PFSK-1 (cell line): ENCODE measurements around the gene TSPAN18.

ENCODE experiments used
- FOXP2 ChIP-seq: optimal IDR thresholded peaks from 2 replicates; pipeline ENCODE3; 2011; ENCODE audit warnings: borderline replicate concordance, control low read depth, inconsistent platforms; ENCODE audit not compliant: insufficient read depth; ENCODE audit errors: extremely low read length, extremely low read depth
- POLR2AphosphoS5 ChIP-seq: IDR thresholded peaks from 2 replicates; pipeline ENCODE4 v1.6.1; 2012; ENCODE audit warnings: low read depth, mild to moderate bottlenecking, control low read depth, low read length, moderate library complexity
- SIN3A ChIP-seq: IDR thresholded peaks from 2 replicates; pipeline ENCODE4 v1.6.1; 2012; ENCODE audit warnings: mild to moderate bottlenecking, low read length, moderate library complexity, borderline replicate concordance; ENCODE audit not compliant: insufficient read depth
- TAF1 ChIP-seq: IDR thresholded peaks from 2 replicates; pipeline ENCODE4 v1.6.1; 2012; ENCODE audit warnings: low read length, control low read depth, borderline replicate concordance; ENCODE audit not compliant: insufficient read depth
- TF ChIP-seq, protein P1 (sequence below), 2 experiments: IDR thresholded peaks; 2 replicates each; pipeline versions ENCODE4 v1.6.1 to v1.8.0; 2011 to 2012; ENCODE audit warnings: low read depth in 2 of 2, low read length in 2 of 2, control low read depth in 1 of 2, inconsistent platforms in 1 of 2, mild to moderate bottlenecking in 1 of 2, moderate library complexity in 1 of 2; ENCODE audit not compliant: insufficient read depth in 1 of 2

The TSPAN18 gene

DNA sequence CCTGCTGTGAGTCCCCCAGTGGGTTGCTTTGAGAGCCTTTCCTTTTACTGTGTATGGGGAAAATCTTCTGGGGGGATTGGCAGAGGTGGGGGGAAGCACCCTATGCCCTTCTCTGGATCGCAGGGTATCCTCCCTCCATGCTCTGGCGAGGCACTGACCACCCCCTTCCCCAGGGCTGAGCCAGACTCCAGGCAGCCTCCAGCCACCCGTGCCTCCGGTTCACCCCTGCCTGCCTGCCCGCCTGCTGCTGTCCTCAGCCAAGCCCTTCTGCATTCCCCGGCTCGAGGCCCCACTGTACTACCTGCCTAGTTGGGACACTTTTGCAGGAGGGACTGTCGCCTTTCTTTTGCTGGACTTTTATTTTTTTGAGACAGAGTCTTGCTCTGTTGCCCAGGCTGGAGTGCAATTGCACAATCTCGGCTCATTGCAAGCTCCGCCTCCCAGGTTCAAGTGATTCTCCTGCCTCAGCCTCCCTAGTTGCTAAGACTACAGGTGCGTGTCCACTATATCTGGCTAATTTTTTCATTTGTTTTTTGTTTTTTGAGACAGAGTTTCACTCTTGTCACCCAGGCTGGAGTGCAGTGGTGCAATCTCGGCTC lies 247.7 kb downstream of the TSPAN18 start:
- TF ChIP-seq POLR2AphosphoS5 (no peak), SIN3A (no peak), FOXP2 (no peak), TAF1 (no peak)
- TF ChIP-seq, protein P1, sequence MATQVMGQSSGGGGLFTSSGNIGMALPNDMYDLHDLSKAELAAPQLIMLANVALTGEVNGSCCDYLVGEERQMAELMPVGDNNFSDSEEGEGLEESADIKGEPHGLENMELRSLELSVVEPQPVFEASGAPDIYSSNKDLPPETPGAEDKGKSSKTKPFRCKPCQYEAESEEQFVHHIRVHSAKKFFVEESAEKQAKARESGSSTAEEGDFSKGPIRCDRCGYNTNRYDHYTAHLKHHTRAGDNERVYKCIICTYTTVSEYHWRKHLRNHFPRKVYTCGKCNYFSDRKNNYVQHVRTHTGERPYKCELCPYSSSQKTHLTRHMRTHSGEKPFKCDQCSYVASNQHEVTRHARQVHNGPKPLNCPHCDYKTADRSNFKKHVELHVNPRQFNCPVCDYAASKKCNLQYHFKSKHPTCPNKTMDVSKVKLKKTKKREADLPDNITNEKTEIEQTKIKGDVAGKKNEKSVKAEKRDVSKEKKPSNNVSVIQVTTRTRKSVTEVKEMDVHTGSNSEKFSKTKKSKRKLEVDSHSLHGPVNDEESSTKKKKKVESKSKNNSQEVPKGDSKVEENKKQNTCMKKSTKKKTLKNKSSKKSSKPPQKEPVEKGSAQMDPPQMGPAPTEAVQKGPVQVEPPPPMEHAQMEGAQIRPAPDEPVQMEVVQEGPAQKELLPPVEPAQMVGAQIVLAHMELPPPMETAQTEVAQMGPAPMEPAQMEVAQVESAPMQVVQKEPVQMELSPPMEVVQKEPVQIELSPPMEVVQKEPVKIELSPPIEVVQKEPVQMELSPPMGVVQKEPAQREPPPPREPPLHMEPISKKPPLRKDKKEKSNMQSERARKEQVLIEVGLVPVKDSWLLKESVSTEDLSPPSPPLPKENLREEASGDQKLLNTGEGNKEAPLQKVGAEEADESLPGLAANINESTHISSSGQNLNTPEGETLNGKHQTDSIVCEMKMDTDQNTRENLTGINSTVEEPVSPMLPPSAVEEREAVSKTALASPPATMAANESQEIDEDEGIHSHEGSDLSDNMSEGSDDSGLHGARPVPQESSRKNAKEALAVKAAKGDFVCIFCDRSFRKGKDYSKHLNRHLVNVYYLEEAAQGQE (IDR thresholded peaks at IDR 0.05; ENCODE audit: insufficient read depth in 1 of 2, low read depth in 2 of 2, low read length in 2 of 2): no peak

DNA sequence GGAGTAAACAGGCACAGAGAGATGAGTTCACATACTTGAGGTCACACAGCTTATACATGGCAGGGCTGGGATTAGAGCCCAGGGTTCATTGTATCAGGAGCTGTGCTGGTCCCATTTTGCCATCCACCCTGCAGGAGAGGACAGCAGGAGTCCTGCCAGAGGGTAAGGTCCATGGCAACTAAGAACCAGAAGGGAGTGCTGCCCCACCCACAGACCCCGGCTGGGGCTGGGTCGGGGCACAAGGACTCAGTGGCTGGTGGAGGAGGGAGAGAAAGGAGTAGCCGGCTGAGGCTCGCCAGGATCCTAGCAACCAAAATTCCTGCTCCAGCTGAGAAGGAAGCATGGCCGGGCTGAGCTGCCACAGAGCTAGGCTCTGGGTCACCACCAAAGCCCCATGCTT lies 249.8 kb downstream of the TSPAN18 start:
- no peak for TF ChIP-seq FOXP2
- TF ChIP-seq SIN3A: no peak
- TF ChIP-seq POLR2AphosphoS5: no peak
- no peak for TF ChIP-seq TAF1
- TF ChIP-seq, protein P1 (IDR thresholded peaks at IDR 0.05; ENCODE audit: insufficient read depth in 1 of 2, low read depth in 2 of 2, low read length in 2 of 2): no peak

DNA sequence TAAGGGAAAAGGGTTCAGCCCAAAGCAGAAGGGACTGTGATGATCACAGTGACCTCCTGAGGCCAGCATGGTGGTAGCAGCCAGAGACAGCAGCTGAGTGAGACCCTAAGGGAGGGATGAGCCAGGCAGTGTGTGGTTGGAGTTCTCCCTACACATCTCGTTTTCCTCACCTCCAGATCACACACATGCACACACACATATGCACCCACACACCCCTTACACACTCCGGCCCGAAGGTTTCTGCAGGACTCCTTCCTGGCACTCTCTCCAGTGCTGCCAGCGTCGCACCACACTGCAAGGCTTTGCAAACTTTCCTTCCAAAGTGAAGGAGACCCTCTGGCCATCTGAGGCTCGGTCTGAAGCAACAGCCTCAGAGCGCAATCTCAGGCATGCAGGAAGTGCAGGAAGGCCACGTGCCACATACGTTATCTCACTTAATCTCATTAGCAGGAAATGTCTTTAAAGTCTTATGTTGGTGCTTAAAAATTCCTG lies 250.8 kb downstream of the TSPAN18 start:
- TF ChIP-seq FOXP2: no peak
- no peak for TF ChIP-seq POLR2AphosphoS5
- TF ChIP-seq, protein P1 (IDR thresholded peaks at IDR 0.05; ENCODE audit: insufficient read depth in 1 of 2, low read depth in 2 of 2, low read length in 2 of 2): no peak
- TF ChIP-seq SIN3A: no peak
- TF ChIP-seq TAF1: no peak

DNA sequence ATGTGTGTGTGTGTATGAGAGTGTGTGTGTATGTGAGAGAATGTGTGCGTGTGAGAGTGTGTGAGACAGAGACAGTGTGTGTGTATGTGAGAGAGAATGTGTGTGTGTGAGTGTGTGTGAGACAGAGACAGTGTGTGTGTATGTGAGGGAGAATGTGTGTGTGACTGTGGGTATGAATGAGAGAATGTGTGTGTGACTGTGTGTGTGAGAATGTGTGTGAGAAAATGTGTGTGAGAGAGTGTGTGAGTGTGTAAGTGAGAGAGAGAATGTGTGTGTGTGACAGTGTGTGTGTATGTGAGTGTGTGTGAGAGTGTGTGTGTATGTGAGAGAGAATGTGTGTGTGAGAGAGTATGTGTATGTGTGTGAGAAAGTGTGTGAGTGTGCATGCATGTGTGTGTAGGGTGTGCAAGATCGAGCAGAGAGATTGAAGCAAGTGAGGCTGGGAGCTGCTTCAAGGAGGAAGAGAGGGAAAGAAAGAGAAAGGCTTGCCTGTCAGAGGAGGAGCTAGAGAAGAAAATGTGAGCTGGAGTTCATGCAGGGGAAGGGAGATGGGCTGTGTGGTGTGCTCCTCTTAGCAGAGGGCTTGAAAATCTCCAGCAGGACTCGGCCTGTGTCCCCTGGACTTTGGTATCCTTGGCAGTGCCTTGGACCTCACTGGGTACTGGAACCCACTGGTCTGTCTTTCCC lies 251.7 kb downstream of the TSPAN18 start:
- TF ChIP-seq POLR2AphosphoS5 (no peak), TAF1 (no peak), FOXP2 (no peak), SIN3A (no peak)
- TF ChIP-seq, protein P1 (IDR thresholded peaks at IDR 0.05; ENCODE audit: insufficient read depth in 1 of 2, low read depth in 2 of 2, low read length in 2 of 2): no peak
